Ramos (cell line): ENCODE results near the gene CPE.

Experiments used
- in situ Hi-C: fragments of 300-500 bp; cut with MboI; formaldehyde crosslinking; loops from one replicate; pipeline ENCODE4 v1.14.3; 2022; ENCODE audit warnings: low sequenced_read_pairs; ENCODE audit not compliant: unreplicated experiment

CPE gene

DNA sequence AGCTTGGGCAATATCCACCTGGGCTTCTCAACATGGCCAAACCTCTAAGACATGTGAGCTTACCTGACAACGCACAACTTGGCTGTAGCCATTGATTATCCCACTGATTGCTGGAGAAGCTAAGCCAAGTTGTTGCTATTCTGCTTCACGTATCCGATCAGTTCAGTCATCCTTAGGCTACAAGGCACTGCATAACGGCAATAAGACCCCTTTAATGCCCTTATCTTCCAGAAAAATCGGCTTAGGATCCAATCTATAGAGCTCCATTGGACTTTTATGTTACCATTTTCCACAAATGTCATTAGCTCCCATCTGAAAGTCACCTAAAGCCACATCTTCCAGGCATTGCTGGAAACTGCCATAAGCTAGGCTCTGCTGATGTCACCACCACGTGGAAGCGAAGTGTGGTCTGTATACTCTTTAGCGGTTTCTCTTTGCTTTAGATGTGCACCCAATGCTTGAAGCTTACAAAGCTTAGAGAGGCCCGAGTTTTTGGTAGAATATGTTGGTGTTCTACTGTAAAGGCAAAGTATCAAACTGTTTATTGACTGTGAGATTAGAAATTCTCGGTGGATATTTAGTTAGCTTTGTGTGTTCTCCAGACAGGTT, 163.1 kb downstream of the CPE start:
- in situ Hi-C loops, result no loop called here

DNA sequence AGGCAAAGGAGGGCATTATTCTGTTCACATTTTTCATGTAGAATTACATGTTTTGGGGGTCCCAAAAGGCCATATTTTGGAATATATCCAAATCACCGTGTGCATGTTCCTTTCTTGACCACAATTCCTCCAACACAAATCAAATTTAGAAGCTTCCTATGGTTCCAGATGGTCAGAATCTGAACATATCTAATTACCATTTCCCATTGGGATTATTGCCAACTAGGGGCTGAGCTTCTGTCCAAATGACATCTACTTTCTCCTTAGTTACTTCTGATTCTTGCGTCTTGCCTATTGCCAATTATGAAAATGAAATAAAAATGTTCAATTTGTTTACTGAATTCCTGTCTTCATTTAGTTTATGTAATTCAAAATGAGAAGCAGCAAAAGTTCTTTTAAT, 163.7 kb downstream of the CPE start:
- in situ Hi-C loops, result no loop called here
